ENCODE data around the gene TBC1D14.

DNA sequence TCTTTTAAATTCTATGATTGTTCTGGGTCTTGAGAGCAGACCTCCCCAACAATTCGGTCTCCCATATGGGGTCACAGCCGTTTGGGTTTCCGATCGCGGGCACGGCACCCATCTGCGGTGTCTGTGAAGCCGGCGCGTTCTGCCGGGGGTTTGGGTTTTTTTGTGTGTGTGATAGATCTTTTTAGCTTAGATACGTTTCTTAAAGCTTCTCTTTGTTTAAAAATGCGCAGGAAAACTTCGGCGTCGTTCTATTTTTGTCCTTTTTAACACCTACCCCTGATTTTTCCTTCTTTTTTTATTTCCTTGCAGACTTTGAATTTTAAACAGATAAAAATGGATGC, 34.2 kb downstream of the TBC1D14 start:
- TF ChIP-seq, protein P1, sequence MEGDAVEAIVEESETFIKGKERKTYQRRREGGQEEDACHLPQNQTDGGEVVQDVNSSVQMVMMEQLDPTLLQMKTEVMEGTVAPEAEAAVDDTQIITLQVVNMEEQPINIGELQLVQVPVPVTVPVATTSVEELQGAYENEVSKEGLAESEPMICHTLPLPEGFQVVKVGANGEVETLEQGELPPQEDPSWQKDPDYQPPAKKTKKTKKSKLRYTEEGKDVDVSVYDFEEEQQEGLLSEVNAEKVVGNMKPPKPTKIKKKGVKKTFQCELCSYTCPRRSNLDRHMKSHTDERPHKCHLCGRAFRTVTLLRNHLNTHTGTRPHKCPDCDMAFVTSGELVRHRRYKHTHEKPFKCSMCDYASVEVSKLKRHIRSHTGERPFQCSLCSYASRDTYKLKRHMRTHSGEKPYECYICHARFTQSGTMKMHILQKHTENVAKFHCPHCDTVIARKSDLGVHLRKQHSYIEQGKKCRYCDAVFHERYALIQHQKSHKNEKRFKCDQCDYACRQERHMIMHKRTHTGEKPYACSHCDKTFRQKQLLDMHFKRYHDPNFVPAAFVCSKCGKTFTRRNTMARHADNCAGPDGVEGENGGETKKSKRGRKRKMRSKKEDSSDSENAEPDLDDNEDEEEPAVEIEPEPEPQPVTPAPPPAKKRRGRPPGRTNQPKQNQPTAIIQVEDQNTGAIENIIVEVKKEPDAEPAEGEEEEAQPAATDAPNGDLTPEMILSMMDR (conservative IDR thresholded peaks at IDR 0.05; ENCODE audit: low read length): no peak
- TF ChIP-seq EZH2phosphoT487 (IDR thresholded peaks at IDR 0.05; ENCODE audit: borderline replicate concordance): no peak

Measured in Loucy (cell line).